Prostate gland (tissue), 2 donors: ENCODE measurements around the gene MOB3A. TPM values are rescaled to one million over a fixed set of nuclear protein-coding genes. Genes with fewer than 3 reads are reported as not detected.

Source experiments
- DNase-seq: peaks from one replicate; pipeline ENCODE4 v3.0.0-alpha.2; 2019; ENCODE audit warnings: low spot score
- H3K27ac ChIP-seq, 2 donors: fragments of 200-600 bp; sonication (generic); 2 replicates each; pipeline ENCODE4 v1.5.1; 2017 to 2019
- H3K27me3 ChIP-seq: fragments of 200-600 bp; sonication (generic); replicated peaks from 2 replicates; pipeline ENCODE4 v1.5.1; 2019; ENCODE audit not compliant: insufficient read depth
- H3K36me3 ChIP-seq, 2 donors: fragments of 200-600 bp; sonication (generic); 1 replicate in 1 of 2; 2 replicates in 1 of 2; pipeline versions ENCODE4 v1.5.1 to v1.8.1; 2017 to 2019
- H3K4me1 ChIP-seq: fragments of 200-600 bp; sonication (generic); replicated peaks from 2 replicates; pipeline ENCODE4 v1.5.1; 2019
- H3K4me3 ChIP-seq, 2 donors: fragments of 200-600 bp; sonication (generic); 2 replicates each; pipeline ENCODE4 v1.5.1; 2017 to 2019
- H3K9me3 ChIP-seq: fragments of 200-600 bp; sonication (generic); 2 replicates; pipeline ENCODE4 v1.5.1; 2017
- CTCF ChIP-seq, 4 experiments: fragments of 200-600 bp in 2 of 4; fragments of 450-650 bp in 2 of 4; sonication (generic) in 2 of 4; IDR thresholded peaks; 1 replicate in 3 of 4; 2 replicates in 1 of 4; pipeline ENCODE4 v1.5.1; 2016 to 2019; ENCODE audit warnings: antibody characterized with exemption in 4 of 4, mild to moderate bottlenecking in 2 of 4, moderate library complexity in 2 of 4
- POLR2A ChIP-seq: fragments of 450-650 bp; IDR thresholded peaks from one replicate; pipeline ENCODE4 v1.6.1; 2016; ENCODE audit warnings: antibody characterized with exemption, mild to moderate bottlenecking
- POLR2AphosphoS5 ChIP-seq: sonication (generic); formaldehyde crosslinking; IDR thresholded peaks from one replicate; pipeline ENCODE4 v1.6.1; 2017; ENCODE audit warnings: antibody characterized with exemption
- WGBS: methylation state at CpG from one replicate; pipeline ENCODE4 v1.1.5; 2018; 5-methylcytosine and 5-hydroxymethylcytosine counted together
- intact Hi-C: fragments of 100-400 bp; cut with DNase I; formaldehyde crosslinking; loops from one replicate; pipeline ENCODE4 v1.14.2; 2022
- total RNA-seq, 2 donors: library from RNA; depleted of rRNA; stranded (reverse); fragments of >200 nt; gene quantifications; one replicate each; pipeline ENCODE4 v1.1.0, GENCODE V29; 2016

The MOB3A gene
- total RNA-seq, 2 donors from 2014 or later, result 40.1 to 43.5 TPM

GRCh38 chr19:2122982-2123381, 26.9 kb upstream of the MOB3A start:
- H3K4me3 ChIP-seq, result no peak overlapping the region
- no peaks in the 10 kb centered on the region for H3K27me3 ChIP-seq
- TF ChIP-seq POLR2AphosphoS5, result no peak
- TF ChIP-seq CTCF (IDR thresholded peaks at IDR 0.05), result no peak
- no peak for TF ChIP-seq POLR2A
- no peaks in the 10 kb centered on the region for H3K4me1 ChIP-seq
- no peaks in the 10 kb centered on the region for H3K9me3 ChIP-seq
- H3K27ac ChIP-seq, result no peak overlapping the region
- 95% methylated on average over 10 of the region's 10 CpGs for whole genome bisulfite sequencing
- DNase-seq, result no peak
- intact Hi-C loops, result no loop called here
- H3K36me3 ChIP-seq, result peaks cover 16 to 32% of the 10 kb centered on the region in 2 donors

GRCh38 chr19:2122251-2122650, 26.1 kb upstream of the MOB3A start:
- H3K36me3 ChIP-seq, result peaks cover 21 to 34% of the 10 kb centered on the region in 2 donors
- 88% methylated on average over 15 of the region's 15 CpGs for WGBS
- no peak overlapping the region for H3K27ac ChIP-seq
- H3K9me3 ChIP-seq, result no peaks in the 10 kb centered on the region
- H3K27me3 ChIP-seq, result no peaks in the 10 kb centered on the region
- intact Hi-C loops, result no loop called here
- no peak overlapping the region for H3K4me3 ChIP-seq
- DNase-seq, result no peak
- H3K4me1 ChIP-seq, result no peaks in the 10 kb centered on the region
- TF ChIP-seq POLR2A (no peak), POLR2AphosphoS5 (no peak), CTCF (IDR thresholded peaks at IDR 0.05) (no peak)

GRCh38 chr19:2121416-2122051, 25.4 kb upstream of the MOB3A start:
- Histone ChIP-seq H3K9me3 (no peaks in the 10 kb centered on the region), H3K27me3 (no peaks in the 10 kb centered on the region), H3K27ac (no peak overlapping the region), H3K4me3 (no peak overlapping the region), H3K4me1 (no peaks in the 10 kb centered on the region), H3K36me3 (peaks cover 28 to 41% of the 10 kb centered on the region in 2 donors)
- intact Hi-C loops, result no loop called here
- TF ChIP-seq CTCF (IDR thresholded peaks at IDR 0.05) (no peak), POLR2A (no peak), POLR2AphosphoS5 (no peak)
- 93% methylated on average over 25 of the region's 27 CpGs for WGBS
- DNase-seq, result no peak

- WGBS, result 95% methylated on average over 26 of the region's 26 CpGs
Measured at GRCh38 chr19:2120821-2121220, 24.7 kb upstream of the MOB3A start.

More at GRCh38 chr19:2120821-2121220, 24.7 kb upstream of the MOB3A start:
- intact Hi-C loops, result no loop called here
- H3K36me3 ChIP-seq, result peaks cover 28 to 48% of the 10 kb centered on the region in 2 donors
- no peaks in the 10 kb centered on the region for H3K4me1 ChIP-seq
- H3K4me3 ChIP-seq, result no peak overlapping the region
- H3K9me3 ChIP-seq, result no peaks in the 10 kb centered on the region
- no peak overlapping the region for H3K27ac ChIP-seq
- H3K27me3 ChIP-seq, result no peaks in the 10 kb centered on the region
- DNase-seq, result no peak
- no peak for TF ChIP-seq POLR2A
- TF ChIP-seq POLR2AphosphoS5, result no peak
- no peak for TF ChIP-seq CTCF (IDR thresholded peaks at IDR 0.05)
